GM21515 (cell line): ENCODE results near the gene EXD1.
"Not testable (repeated sequence)": the region's sequence is repeated elsewhere in the genome, so short reads cannot be mapped to it uniquely, and the experiment has no call there.

ENCODE experiments used
- ATAC-seq: cut with Tn5 transposase; IDR thresholded peaks from one replicate; pipeline ENCODE4 v1.9.1; 2021; ENCODE audit not compliant: unreplicated experiment

Gene EXD1, protein sequence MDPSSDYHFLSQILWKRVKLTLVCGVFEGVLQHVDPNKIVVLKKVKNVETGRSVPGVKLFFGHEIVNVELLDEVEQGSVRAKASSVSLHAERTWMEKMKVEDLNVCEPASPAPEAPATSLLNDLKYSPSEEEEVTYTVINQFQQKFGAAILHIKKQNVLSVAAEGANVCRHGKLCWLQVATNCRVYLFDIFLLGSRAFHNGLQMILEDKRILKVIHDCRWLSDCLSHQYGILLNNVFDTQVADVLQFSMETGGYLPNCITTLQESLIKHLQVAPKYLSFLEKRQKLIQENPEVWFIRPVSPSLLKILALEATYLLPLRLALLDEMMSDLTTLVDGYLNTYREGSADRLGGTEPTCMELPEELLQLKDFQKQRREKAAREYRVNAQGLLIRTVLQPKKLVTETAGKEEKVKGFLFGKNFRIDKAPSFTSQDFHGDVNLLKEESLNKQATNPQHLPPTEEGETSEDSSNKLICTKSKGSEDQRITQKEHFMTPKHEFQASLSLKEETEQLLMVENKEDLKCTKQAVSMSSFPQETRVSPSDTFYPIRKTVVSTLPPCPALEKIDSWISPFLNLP

DNA sequence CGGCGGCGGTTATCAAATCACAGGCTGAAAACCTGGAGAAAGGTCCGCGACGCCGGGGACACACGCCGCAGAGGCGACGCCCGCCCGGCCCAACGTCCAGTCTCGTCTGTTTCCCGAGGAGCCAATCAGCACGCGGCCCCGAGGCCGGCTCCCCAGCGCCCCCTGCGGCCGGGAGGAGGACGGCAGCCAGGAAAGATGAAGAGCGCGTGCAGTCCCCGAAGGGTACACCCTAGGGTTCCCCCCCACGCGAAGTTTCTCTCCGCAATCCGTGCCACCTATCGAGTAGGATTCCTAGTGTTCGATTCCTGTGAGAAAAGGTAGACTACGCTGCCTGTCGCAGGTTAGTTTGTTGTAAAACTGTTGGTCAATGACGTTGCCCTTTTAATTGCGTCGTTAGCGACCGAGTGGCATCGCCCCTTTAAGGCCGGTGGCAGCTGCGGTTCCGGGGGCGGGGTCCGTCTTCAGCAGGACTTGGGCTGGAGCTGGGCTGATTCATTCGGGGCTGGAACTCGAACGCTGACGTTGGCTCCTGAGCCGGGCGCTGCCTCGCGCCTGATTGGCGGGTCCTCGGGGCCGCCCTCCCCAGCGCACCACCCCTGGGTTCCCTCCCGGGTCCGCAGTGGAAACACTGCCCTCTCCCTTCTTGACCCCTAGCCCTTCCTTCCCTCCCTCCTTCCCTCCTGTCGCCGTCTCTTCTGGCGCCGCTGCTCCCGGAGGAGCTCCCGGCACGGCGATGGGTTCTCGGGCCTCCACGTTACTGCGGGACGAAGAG, at the start of gene EXD1, which contains the start of gene CHP1:
EXD1 (minus strand) TSS at position 108 of the 772 bp plus-strand sequence. CDS start 4,182 bp downstream, outside the sequence.
CHP1 (plus strand) TSS at position 619 of the 772 bp plus-strand sequence; CDS start at position 734, 115 bp downstream.
- peak; percentile 93 for ATAC-seq

- no peak for ATAC-seq
Measured at GRCh38 chr15:41279535-41280283, 49.2 kb upstream of the EXD1 start.

- ATAC-seq = no peak
Measured at GRCh38 chr15:41278319-41278718, 47.8 kb upstream of the EXD1 start.

GRCh38 chr15:41276831-41277230, 46.3 kb upstream of the EXD1 start:
- ATAC-seq = no peak

DNA sequence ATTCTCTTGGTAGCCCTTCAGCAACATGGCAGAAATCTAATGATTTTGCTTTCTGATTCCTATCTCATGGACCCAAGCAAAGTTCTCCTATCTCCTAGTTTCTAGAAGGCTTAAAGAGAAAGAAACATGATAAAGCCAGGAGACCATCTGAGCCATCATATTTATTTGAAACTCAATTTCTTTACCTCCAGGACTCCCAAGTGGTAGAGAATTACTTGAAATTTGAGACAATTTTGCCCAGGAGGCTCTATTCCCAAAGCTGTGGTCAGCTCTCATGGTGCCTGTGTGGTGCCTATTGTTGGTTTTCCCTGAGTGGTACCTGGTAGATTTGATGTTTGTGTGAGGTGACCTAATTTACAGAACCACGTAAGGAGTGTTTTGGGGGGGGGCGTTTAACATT, 39.3 kb upstream of the EXD1 start:
- no peak for ATAC-seq

- no peak for ATAC-seq
Measured at GRCh38 chr15:41263891-41264351, 33.4 kb upstream of the EXD1 start.

DNA sequence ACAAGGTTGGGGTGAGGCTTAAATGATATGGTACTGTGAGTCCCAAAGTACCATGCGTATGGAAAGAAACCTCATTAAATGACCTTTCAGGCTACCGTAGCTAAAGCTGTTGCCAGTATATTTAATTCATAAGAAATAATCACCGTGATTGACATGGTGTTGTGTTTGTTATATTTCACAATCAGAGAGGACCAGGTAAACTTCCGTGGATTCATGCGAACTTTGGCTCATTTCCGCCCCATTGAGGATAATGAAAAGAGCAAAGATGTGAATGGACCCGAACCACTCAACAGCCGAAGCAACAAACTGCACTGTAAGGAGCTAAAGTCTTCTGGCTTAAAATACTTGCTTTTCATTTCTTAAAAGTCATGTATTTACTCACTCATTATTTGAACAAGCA, 32.0 kb upstream of the EXD1 start:
- no peak for ATAC-seq

- not testable (repeated sequence) for ATAC-seq
Measured at GRCh38 chr15:41260924-41261323, 30.4 kb upstream of the EXD1 start.

DNA sequence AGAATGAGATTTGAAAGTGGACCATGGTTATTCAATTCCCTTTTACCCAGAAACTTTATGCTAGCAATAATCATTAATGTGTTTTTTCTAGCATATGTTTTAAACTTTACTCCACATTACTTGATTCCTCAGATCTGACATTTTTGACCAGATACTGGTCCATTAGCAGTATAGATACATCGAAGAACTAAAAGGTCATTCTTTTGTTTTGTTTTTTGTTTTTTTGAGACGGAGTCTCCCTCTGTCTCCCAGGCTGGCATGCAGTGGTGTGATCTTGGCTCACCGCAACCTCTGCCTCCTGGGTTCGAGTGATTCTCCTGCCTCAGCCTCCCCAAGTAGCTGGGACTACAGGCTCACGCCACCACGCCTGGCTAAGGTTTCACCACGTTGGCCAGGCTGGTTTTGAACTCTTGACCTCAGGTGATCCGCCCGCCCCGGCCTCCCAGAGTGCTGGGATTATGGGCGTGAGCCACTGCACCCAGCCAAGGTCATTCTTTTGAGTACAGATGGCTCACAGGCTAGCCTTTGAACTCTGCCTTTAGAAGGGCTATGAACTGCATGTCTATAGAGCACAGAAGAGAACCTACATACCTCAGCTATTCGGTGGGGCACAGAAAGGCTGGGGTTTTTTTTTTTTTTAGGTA, 29.1 kb upstream of the EXD1 start:
- ATAC-seq = no peak

DNA sequence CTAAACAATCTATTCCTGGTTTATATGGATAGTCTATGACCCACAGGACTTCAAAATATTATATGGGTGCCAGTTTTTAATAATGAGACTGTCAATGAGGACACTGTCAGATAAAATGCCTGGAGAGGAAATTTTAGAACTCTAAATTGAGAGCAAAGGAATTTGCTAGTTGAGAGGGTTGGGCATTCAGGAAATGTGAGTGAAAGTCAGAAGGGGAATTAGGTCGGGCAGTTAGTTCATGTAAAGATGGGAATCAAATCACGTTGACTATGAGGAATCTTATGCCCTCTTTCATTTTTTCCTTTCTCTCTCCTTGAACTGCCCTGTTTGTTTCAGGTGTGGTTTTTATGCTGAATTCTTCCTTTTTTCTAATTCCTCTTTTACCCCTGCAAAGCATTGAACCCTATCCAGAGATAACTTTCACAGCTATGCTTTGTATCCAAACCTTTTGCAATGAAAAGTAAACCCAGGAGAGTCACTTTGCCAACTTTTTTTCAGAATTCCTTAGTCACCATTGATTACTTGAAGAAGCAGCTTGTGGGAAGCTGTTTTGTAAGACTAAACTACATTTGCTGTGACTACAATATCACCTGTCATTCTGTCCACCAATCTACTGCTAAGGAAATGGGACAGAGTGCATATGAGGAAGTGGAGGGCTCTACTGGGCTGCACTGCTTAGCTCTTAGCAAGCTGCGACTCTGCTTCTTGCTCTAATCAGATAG, 28.4 kb upstream of the EXD1 start:
- no peak for ATAC-seq

- ATAC-seq = no peak
Measured at GRCh38 chr15:41256577-41257038, 26.1 kb upstream of the EXD1 start.

DNA sequence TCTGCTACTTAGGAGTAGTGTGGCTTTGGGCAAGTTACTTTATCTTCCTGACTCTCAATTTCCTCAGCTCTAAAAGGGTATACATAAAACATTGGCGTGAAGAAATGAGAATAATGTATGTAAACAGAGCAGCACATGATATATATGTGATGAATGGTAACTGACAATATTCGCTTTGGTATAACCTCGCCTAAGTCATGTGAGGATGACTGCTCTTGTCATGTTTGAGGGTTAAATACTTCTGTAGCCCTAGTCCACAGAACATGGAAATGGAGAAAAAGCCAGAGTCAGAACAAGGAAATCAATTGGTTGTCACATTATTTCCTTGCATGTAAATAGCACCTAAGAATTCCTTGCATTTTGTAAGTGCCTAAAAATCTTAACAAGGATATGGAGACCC, 25.5 kb upstream of the EXD1 start:
- ATAC-seq = no peak

DNA sequence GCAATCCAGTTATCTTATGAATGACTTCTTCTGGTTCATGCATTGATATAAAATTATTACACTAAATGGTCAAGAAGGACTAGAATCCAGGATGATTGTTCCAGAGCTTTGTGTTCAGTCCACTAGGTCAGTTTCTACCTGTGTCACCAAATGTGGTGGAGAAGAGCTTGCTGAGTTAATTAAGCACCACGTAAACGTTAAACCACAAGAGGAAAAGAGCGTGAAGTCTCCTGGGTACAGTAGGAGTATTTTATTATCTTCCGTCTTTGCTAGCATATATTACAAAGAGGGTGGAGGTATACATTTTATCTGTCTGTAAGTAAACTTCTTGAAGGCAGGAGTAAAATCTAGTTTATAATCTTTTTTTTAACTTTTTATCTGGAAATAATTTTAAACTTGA, 24.0 kb upstream of the EXD1 start:
- ATAC-seq = no peak

- ATAC-seq = no peak
Measured at GRCh38 chr15:41251411-41251810, 20.9 kb upstream of the EXD1 start.

GRCh38 chr15:41250745-41251144, 20.2 kb upstream of the EXD1 start:
- ATAC-seq = not testable (repeated sequence)

DNA sequence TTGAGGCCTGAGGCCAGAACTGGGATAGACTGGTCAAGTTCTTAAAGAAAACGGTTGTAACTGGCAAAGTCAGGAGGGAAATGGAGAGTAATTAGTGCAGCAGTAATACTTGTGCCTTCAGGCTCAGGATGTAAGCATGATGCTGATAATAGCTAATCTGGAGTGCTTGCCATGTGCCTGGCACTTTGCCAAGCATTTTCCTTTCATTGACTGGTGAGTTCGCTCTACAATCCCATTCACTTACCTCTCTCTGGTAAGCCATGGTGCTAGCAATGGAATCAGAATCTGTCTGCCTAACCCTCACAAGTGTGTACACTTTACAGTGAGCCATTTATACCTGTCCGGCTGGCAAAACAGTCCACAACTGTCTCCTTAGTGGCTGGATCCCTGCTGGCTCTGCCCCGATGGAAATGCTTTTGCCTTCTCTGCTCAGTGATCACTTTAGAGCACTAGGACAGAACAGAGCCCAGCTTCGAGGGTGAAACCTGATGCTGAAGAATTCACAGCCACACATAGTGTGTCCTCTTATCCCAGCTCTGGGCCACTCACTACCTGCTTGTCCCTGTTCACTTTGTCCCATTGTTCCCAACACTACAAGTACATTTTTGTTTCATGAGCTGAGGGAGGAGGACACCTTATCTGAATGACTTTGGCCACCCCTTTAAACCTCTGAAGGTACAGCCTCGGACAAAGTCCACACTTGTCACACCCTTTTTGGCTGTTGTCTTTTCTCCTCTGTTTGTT, 10.8 kb upstream of the EXD1 start:
- ATAC-seq = no peak

DNA sequence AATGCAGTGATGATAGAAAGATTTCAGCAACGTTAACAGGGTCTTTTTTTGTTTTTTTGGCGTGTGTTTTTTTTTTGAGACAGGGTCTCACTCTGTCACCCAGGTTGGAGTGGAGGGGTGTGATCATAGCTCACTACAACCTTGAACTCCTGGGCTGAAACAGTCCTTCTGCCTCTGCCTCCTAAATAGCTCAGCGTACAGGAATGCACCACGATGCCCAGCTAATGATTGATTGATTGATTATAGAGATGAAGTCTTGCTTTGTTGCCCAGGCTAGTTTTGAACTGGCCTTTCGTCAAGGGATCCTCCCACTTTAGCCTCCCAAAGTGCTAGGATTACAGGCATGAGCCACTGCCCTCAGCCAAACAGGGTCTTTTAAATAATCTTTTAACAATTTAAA, 7.5 kb upstream of the EXD1 start:
- ATAC-seq = no peak

GRCh38 chr15:41235929-41236328, 5.4 kb upstream of the EXD1 start:
- ATAC-seq = no peak

- not testable (repeated sequence) for ATAC-seq
Measured at GRCh38 chr15:41235228-41235627, 4.7 kb upstream of the EXD1 start.
